ENCODE results near the gene CASP14.

DNA sequence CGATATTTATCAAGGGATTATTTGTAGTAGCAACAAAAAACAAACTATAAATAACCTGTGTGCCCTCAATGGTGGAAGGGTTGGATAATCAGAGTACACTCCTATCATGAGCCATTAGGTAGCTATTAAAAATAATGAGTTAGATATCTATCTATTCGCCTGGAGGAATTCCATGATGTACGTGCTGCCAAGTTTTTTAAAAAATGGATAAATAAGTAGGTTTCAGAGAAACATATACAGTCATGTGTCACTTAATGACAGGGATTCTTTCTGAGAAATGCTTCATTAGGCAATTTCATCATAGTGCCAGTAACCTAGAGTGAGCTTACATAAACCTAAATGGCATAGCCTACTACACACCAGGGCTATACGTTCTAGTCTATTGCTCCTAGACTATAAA lies 26.5 kb downstream of the CASP14 start:
- TF ChIP-seq POLR2AphosphoS5 (IDR thresholded peaks at IDR 0.05; ENCODE audit: low read depth, low read length), result no peak
- TF ChIP-seq, protein P1, sequence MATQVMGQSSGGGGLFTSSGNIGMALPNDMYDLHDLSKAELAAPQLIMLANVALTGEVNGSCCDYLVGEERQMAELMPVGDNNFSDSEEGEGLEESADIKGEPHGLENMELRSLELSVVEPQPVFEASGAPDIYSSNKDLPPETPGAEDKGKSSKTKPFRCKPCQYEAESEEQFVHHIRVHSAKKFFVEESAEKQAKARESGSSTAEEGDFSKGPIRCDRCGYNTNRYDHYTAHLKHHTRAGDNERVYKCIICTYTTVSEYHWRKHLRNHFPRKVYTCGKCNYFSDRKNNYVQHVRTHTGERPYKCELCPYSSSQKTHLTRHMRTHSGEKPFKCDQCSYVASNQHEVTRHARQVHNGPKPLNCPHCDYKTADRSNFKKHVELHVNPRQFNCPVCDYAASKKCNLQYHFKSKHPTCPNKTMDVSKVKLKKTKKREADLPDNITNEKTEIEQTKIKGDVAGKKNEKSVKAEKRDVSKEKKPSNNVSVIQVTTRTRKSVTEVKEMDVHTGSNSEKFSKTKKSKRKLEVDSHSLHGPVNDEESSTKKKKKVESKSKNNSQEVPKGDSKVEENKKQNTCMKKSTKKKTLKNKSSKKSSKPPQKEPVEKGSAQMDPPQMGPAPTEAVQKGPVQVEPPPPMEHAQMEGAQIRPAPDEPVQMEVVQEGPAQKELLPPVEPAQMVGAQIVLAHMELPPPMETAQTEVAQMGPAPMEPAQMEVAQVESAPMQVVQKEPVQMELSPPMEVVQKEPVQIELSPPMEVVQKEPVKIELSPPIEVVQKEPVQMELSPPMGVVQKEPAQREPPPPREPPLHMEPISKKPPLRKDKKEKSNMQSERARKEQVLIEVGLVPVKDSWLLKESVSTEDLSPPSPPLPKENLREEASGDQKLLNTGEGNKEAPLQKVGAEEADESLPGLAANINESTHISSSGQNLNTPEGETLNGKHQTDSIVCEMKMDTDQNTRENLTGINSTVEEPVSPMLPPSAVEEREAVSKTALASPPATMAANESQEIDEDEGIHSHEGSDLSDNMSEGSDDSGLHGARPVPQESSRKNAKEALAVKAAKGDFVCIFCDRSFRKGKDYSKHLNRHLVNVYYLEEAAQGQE (IDR thresholded peaks at IDR 0.05; ENCODE audit: insufficient read depth in 1 of 2, low read depth in 2 of 2, low read length in 2 of 2), result no peak
- TF ChIP-seq SIN3A (IDR thresholded peaks at IDR 0.05; ENCODE audit: borderline replicate concordance, insufficient read depth, low read length), result no peak
- TF ChIP-seq TAF1 (IDR thresholded peaks at IDR 0.05; ENCODE audit: borderline replicate concordance, insufficient read depth, low read length), result no peak
- TF ChIP-seq FOXP2 (optimal IDR thresholded peaks at IDR 0.05; ENCODE audit: borderline replicate concordance, extremely low read depth, extremely low read length, insufficient read depth), result no peak
